Stimulated activated CD4-positive, alpha-beta T cell treated with anti-CD3 and anti-CD28 coated beads, TNF-alpha, amount 100 ng/mL, for 24 hours (primary cell): ENCODE results near the gene FLRT2.

Experiments
- DNase-seq, 3 experiments: peaks; one replicate each; pipeline ENCODE4 v3.0.0-alpha.2; 2020; ENCODE audit warnings: low read depth in 3 of 3

The FLRT2 gene

GRCh38 chr14:85531141-85531586, 1.2 kb downstream of the FLRT2 start:
- DNase-seq, result no peak

- no peak for DNase-seq
These were observed 1.8 kb downstream of the FLRT2 start for GRCh38 chr14:85531587-85532373.

GRCh38 chr14:85532374-85533022, 2.6 kb downstream of the FLRT2 start:
- no peak for DNase-seq

GRCh38 chr14:85533023-85533860, 3.3 kb downstream of the FLRT2 start:
- no peak for DNase-seq

GRCh38 chr14:85533861-85534291, 3.9 kb downstream of the FLRT2 start:
- no peak for DNase-seq

GRCh38 chr14:85534458-85535293, 4.7 kb downstream of the FLRT2 start:
- no peak for DNase-seq

GRCh38 chr14:85535321-85535720, 5.4 kb downstream of the FLRT2 start:
- no peak for DNase-seq

- DNase-seq, result no peak
These were observed 6.3 kb downstream of the FLRT2 start for GRCh38 chr14:85535991-85536832.

GRCh38 chr14:85536833-85537190, 6.9 kb downstream of the FLRT2 start:
- no peak for DNase-seq

GRCh38 chr14:85537526-85537925, 7.6 kb downstream of the FLRT2 start:
- DNase-seq, result no peak

- DNase-seq, result no peak
These were observed 8.7 kb downstream of the FLRT2 start for GRCh38 chr14:85538636-85539035.

GRCh38 chr14:85539510-85539909, 9.6 kb downstream of the FLRT2 start:
- DNase-seq, result no peak

- no peak for DNase-seq
These were observed 12.7 kb downstream of the FLRT2 start for GRCh38 chr14:85542623-85543022.

GRCh38 chr14:85545738-85546137, 15.8 kb downstream of the FLRT2 start:
- no peak for DNase-seq

- no peak for DNase-seq
These were observed 16.4 kb downstream of the FLRT2 start for GRCh38 chr14:85546390-85546789.

GRCh38 chr14:85549697-85550096, 19.8 kb downstream of the FLRT2 start:
- DNase-seq, result no peak

- DNase-seq, result no peak
These were observed 24.2 kb downstream of the FLRT2 start for GRCh38 chr14:85554106-85554505.

- DNase-seq, result no peak
These were observed 26.3 kb downstream of the FLRT2 start for GRCh38 chr14:85556267-85556666.

- DNase-seq, result no peak
These were observed 28.6 kb downstream of the FLRT2 start for GRCh38 chr14:85558505-85558904.

- DNase-seq, result no peak
These were observed 32.7 kb downstream of the FLRT2 start for GRCh38 chr14:85562630-85563029.
